ENCODE data around the gene YTHDC1. TPM values are rescaled to one million over a fixed set of nuclear protein-coding genes. Genes with fewer than 3 reads are reported as not detected.

YTHDC1 gene
- polyA plus RNA-seq, 2 of the 4 experiments (the other 2 are of a cell fraction) = 47.0 to 53.4 TPM

DNA sequence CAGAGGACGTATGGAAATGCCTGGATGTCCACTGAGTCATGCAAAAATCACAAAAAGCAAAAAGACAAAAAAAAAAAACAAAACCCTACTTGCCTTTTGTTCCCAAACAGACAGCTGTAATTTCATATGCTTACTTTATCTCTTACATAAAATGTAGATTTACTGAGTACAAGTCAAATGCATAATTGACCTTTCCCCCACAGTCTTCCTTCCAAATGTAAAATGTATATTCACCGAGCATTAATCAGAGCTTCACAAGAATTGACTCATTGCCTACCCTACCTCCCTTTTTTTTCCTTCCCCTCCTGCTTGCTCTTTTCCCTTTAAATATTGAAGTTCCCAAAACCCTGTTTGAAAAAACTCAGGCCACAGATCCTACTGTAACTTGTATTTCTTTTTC, 71.9 kb downstream of the YTHDC1 start:
- TF ChIP-seq ZNF302 (CRISPR knock-in tag; IDR thresholded peaks at IDR 0.05) = no peak
- TF ChIP-seq JUNB (IDR thresholded peaks at IDR 0.05) = no peak
- TF ChIP-seq CHD2 (IDR thresholded peaks at IDR 0.05; ENCODE audit: low read length, partially characterized antibody) = no peak
- TF ChIP-seq, protein P1, sequence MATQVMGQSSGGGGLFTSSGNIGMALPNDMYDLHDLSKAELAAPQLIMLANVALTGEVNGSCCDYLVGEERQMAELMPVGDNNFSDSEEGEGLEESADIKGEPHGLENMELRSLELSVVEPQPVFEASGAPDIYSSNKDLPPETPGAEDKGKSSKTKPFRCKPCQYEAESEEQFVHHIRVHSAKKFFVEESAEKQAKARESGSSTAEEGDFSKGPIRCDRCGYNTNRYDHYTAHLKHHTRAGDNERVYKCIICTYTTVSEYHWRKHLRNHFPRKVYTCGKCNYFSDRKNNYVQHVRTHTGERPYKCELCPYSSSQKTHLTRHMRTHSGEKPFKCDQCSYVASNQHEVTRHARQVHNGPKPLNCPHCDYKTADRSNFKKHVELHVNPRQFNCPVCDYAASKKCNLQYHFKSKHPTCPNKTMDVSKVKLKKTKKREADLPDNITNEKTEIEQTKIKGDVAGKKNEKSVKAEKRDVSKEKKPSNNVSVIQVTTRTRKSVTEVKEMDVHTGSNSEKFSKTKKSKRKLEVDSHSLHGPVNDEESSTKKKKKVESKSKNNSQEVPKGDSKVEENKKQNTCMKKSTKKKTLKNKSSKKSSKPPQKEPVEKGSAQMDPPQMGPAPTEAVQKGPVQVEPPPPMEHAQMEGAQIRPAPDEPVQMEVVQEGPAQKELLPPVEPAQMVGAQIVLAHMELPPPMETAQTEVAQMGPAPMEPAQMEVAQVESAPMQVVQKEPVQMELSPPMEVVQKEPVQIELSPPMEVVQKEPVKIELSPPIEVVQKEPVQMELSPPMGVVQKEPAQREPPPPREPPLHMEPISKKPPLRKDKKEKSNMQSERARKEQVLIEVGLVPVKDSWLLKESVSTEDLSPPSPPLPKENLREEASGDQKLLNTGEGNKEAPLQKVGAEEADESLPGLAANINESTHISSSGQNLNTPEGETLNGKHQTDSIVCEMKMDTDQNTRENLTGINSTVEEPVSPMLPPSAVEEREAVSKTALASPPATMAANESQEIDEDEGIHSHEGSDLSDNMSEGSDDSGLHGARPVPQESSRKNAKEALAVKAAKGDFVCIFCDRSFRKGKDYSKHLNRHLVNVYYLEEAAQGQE (IDR thresholded peaks at IDR 0.05) = no peak
- TF ChIP-seq BHLHE40 (IDR thresholded peaks at IDR 0.05; ENCODE audit: low read depth, low read length) = no peak
- TF ChIP-seq HOXB5 (CRISPR knock-in tag; IDR thresholded peaks at IDR 0.05) = no peak
- TF ChIP-seq FOSB (CRISPR knock-in tag; IDR thresholded peaks at IDR 0.05) = no peak
- no peak for TF ChIP-seq HOXA7 (CRISPR knock-in tag; IDR thresholded peaks at IDR 0.05)
- TF ChIP-seq, protein P2, sequence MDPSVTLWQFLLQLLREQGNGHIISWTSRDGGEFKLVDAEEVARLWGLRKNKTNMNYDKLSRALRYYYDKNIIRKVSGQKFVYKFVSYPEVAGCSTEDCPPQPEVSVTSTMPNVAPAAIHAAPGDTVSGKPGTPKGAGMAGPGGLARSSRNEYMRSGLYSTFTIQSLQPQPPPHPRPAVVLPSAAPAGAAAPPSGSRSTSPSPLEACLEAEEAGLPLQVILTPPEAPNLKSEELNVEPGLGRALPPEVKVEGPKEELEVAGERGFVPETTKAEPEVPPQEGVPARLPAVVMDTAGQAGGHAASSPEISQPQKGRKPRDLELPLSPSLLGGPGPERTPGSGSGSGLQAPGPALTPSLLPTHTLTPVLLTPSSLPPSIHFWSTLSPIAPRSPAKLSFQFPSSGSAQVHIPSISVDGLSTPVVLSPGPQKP (IDR thresholded peaks at IDR 0.05; ENCODE audit: low read depth, low read length) = no peak
- TF ChIP-seq RFX5 (IDR thresholded peaks at IDR 0.05) = no peak
- TF ChIP-seq RAD21 (conservative IDR thresholded peaks at IDR 0.05 in 1 of 2, IDR thresholded peaks at IDR 0.05 in 1 of 2) = no peak
- no peak for TF ChIP-seq HMGXB4 (CRISPR knock-in tag; IDR thresholded peaks at IDR 0.05; ENCODE audit: borderline replicate concordance)
- no peak for TF ChIP-seq CHD4 (IDR thresholded peaks at IDR 0.05; ENCODE audit: borderline replicate concordance)
- TF ChIP-seq RNF2 (IDR thresholded peaks at IDR 0.05; ENCODE audit: borderline replicate concordance, low read depth) = no peak
- TF ChIP-seq RARB (CRISPR knock-in tag; IDR thresholded peaks at IDR 0.05) = no peak
- no peak for TF ChIP-seq POLR2AphosphoS2 (conservative IDR thresholded peaks at IDR 0.05; ENCODE audit: low read length)
- no peak for TF ChIP-seq CBX2 (IDR thresholded peaks at IDR 0.05; ENCODE audit: borderline replicate concordance, low read depth)
- no peak for TF ChIP-seq USF2 (IDR thresholded peaks at IDR 0.05)
- TF ChIP-seq MYC (IDR thresholded peaks at IDR 0.05; ENCODE audit: borderline replicate concordance, low read length) = no peak
- H3K4me3 ChIP-seq = no peak overlapping the region
- no peak for DNase-seq (ENCODE audit: low read depth in 1 of 2, low spot score in 1 of 2)
- H3K4me2 ChIP-seq = no peak overlapping the region
- ATAC-seq = no peak
- no peaks in the 10 kb centered on the region for H3K9me3 ChIP-seq
- no peak for FAIRE-seq
- ChIA-PET CTCF (no interaction called here), POLR2A (no interaction called here)
- no peak overlapping the region for H3K27ac ChIP-seq
- H3K4me1 ChIP-seq = no peaks in the 10 kb centered on the region
- WGBS (ENCODE audit: missing lambda C conversion rate) = 51% methylated on average over 2 of the region's 2 CpGs

DNA sequence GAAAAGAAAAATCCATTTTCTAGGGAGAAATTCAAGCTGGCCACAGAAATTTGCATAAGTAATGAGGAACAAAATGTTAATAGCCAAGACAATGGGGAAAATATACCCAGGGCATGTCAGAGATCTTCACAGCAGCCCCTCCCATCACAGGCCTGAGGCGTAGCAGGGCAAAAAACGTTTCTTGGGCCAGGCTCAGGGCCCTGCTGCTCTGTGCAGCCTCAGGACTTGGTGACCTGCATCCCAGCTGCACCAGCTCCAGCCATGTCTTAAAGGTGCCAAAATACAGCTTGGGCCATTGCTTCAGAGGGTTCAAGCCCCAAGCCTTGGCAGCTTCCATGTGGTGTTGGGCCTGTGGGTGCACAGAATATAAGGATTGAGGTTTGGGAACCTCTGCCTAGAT, 72.3 kb downstream of the YTHDC1 start:
- Histone ChIP-seq H3K4me2 (no peak overlapping the region), H3K4me1 (no peaks in the 10 kb centered on the region), H3K4me3 (no peak overlapping the region), H3K27ac (no peak overlapping the region), H3K9me3 (no peaks in the 10 kb centered on the region)
- CTCF ChIA-PET = no interaction called here
- no peak for TF ChIP-seq CHD4 (IDR thresholded peaks at IDR 0.05; ENCODE audit: borderline replicate concordance)
- no peak for TF ChIP-seq FOSL2 (IDR thresholded peaks at IDR 0.05)
- no peak for TF ChIP-seq FOSL2 (CRISPR knock-in tag; IDR thresholded peaks at IDR 0.05)
- no peak for TF ChIP-seq ZSCAN20 (CRISPR knock-in tag; IDR thresholded peaks at IDR 0.05)
- no peak for TF ChIP-seq PHF8 (IDR thresholded peaks at IDR 0.05; ENCODE audit: borderline replicate concordance, low read depth)
- TF ChIP-seq KDM1A (IDR thresholded peaks at IDR 0.05; ENCODE audit: low read depth) = no peak
- TF ChIP-seq MYC (IDR thresholded peaks at IDR 0.05; ENCODE audit: borderline replicate concordance, low read length) = no peak
- TF ChIP-seq HEYL (CRISPR knock-in tag; IDR thresholded peaks at IDR 0.05) = no peak
- TF ChIP-seq NFE2L2 (conservative IDR thresholded peaks at IDR 0.05; ENCODE audit: low read length) = no peak
- no peak for TF ChIP-seq RCOR1 (IDR thresholded peaks at IDR 0.05; ENCODE audit: low read depth, low read length)
- no peak for TF ChIP-seq MAFK (IDR thresholded peaks at IDR 0.05; ENCODE audit: partially characterized antibody)
- TF ChIP-seq CEBPB (IDR thresholded peaks at IDR 0.05) = no peak
- TF ChIP-seq TP53 (CRISPR knock-in tag; IDR thresholded peaks at IDR 0.05) = no peak
- POLR2A ChIA-PET = no interaction called here
- DNase-seq (ENCODE audit: low read depth in 1 of 2, low spot score in 1 of 2) (no peak), ATAC-seq (no peak), FAIRE-seq (no peak)
- WGBS (ENCODE audit: missing lambda C conversion rate) = 56% methylated on average over 2 of the region's 2 CpGs
